Measurements from ENCODE around the gene LBR. TPM values are rescaled to one million over a fixed set of nuclear protein-coding genes. Genes with fewer than 3 reads are reported as not detected.

The LBR gene
- total RNA-seq, 1 experiment from 2014 or later: 60.9 TPM

GRCh38 chr1:225360119-225360518, 67.7 kb downstream of the LBR start:
- Histone ChIP-seq H3K27ac (ENCODE audit: insufficient read length, low read depth, low read length) (no peak overlapping the region), H3K4me2 (ENCODE audit: insufficient read depth, insufficient read length, low read length) (no peak overlapping the region), H4K91ac (ENCODE audit: insufficient read length, low read depth, low read length) (no peak overlapping the region), H4K20me1 (ENCODE audit: control insufficient read depth, insufficient read depth, insufficient read length) (no peaks in the 10 kb centered on the region), H3T11ph (ENCODE audit: low read length) (no peak overlapping the region), H3K18ac (ENCODE audit: insufficient read length, low read depth, low read length) (no peak overlapping the region), H3K4me1 (ENCODE audit: insufficient read depth, low read length) (no peaks in the 10 kb centered on the region), H2BK12ac (ENCODE audit: insufficient read length, low read depth, low read length) (no peak overlapping the region), H4K5ac (ENCODE audit: insufficient read length, low read depth, low read length) (no peak overlapping the region), H2BK5ac (ENCODE audit: insufficient read length, low read length) (no peak overlapping the region), H3K9me3 (ENCODE audit: control insufficient read depth, low read depth, low read length) (no peaks in the 10 kb centered on the region), H3K79me2 (ENCODE audit: insufficient read depth, low read length) (no peaks in the 10 kb centered on the region), H3K56ac (ENCODE audit: insufficient read length, low read depth, low read length) (no peak overlapping the region), H3K27me3 (ENCODE audit: insufficient read depth, low read length) (no peaks in the 10 kb centered on the region), H3K9ac (ENCODE audit: extremely low read depth, insufficient read length, low read length) (no peak overlapping the region), H3K23ac (ENCODE audit: insufficient read length, low read depth, low read length) (no peak overlapping the region), H3K79me1 (ENCODE audit: insufficient read depth, low read depth, low read length, poor library complexity, severe bottlenecking) (no peaks in the 10 kb centered on the region), H3K23me2 (ENCODE audit: insufficient read length, low read depth, low read length, poor library complexity, severe bottlenecking) (no peaks in the 10 kb centered on the region), H2BK20ac (ENCODE audit: low read depth, low read length, poor library complexity, severe bottlenecking) (no peak overlapping the region), H4K8ac (replicated peaks; ENCODE audit: insufficient read length, low read depth, low read length) (no peak overlapping the region), H2AFZ (ENCODE audit: low read length) (no peak overlapping the region), H2BK15ac (ENCODE audit: low read depth, low read length) (no peak overlapping the region), H3K4ac (ENCODE audit: low read depth, low read length) (no peak overlapping the region), H2AK5ac (ENCODE audit: insufficient read length, low read length) (no peak overlapping the region), H2BK120ac (ENCODE audit: low read depth, low read length, poor library complexity, severe bottlenecking) (no peak overlapping the region), H3K14ac (ENCODE audit: insufficient read depth, low read length) (no peak overlapping the region)
- TF ChIP-seq CTCF (conservative IDR thresholded peaks at IDR 0.05): no peak
- H3K27ac Mint-ChIP-seq: no peak overlapping the region; a peak in 1 of 7 replicates
- no peaks in the 10 kb centered on the region for H3K4me1 Mint-ChIP-seq
- H3K4me3 Mint-ChIP-seq: no peak overlapping the region
- WGBS (ENCODE audit: extremely low coverage, insufficient read length, low lambda C conversion rate): no CpG with 5 or more reads among the region's 4 CpGs
- H3K36me3 Mint-ChIP-seq (ENCODE audit: insufficient read depth in 1 of 3, low read depth in 3 of 3): no peaks in the 10 kb centered on the region
- no peak for DNase-seq
- peaks cover 9% of the 10 kb centered on the region for H3K27me3 Mint-ChIP-seq (ENCODE audit: low read depth)
- no peaks in the 10 kb centered on the region for H3K9me3 Mint-ChIP-seq
